GM23338 (cell line): ENCODE measurements around the gene GRIN2D.

Experiments used
- EZH2 ChIP-seq: fragments of 200-600 bp; sonication (generic); IDR thresholded peaks from one replicate; pipeline ENCODE4 v1.8.0; 2017; ENCODE audit warnings: antibody characterized with exemption, mild to moderate bottlenecking, low read depth; ENCODE audit not compliant: unreplicated experiment
- EZH2phosphoT487 ChIP-seq: fragments of 200-600 bp; sonication (generic); IDR thresholded peaks from one replicate; pipeline ENCODE4 v1.8.1; 2018; ENCODE audit warnings: antibody characterized with exemption; ENCODE audit not compliant: unreplicated experiment
- TF ChIP-seq, protein P1 (sequence below), 2 experiments: fragments of 200-600 bp in 1 of 2; sonication (generic) in 1 of 2; conservative IDR thresholded peaks; 2 replicates each; pipeline versions ENCODE4 v1.5.1 to v1.6.1; 2016 to 2017; ENCODE audit warnings: antibody characterized with exemption in 2 of 2, low read depth in 2 of 2, mild to moderate bottlenecking in 2 of 2, moderate library complexity in 1 of 2

- no peak for TF ChIP-seq EZH2phosphoT487
- TF ChIP-seq, protein P1, sequence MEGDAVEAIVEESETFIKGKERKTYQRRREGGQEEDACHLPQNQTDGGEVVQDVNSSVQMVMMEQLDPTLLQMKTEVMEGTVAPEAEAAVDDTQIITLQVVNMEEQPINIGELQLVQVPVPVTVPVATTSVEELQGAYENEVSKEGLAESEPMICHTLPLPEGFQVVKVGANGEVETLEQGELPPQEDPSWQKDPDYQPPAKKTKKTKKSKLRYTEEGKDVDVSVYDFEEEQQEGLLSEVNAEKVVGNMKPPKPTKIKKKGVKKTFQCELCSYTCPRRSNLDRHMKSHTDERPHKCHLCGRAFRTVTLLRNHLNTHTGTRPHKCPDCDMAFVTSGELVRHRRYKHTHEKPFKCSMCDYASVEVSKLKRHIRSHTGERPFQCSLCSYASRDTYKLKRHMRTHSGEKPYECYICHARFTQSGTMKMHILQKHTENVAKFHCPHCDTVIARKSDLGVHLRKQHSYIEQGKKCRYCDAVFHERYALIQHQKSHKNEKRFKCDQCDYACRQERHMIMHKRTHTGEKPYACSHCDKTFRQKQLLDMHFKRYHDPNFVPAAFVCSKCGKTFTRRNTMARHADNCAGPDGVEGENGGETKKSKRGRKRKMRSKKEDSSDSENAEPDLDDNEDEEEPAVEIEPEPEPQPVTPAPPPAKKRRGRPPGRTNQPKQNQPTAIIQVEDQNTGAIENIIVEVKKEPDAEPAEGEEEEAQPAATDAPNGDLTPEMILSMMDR (conservative IDR thresholded peaks at IDR 0.05; ENCODE audit: low read depth in 2 of 2) = no peak
- TF ChIP-seq EZH2 = no peak
Measured at GRCh38 chr19:48370955-48371354, 22.5 kb upstream of the GRIN2D start.
